ENCODE measurements around the gene QRICH1.

- TF ChIP-seq CTCF (IDR thresholded peaks at IDR 0.05; ENCODE audit: insufficient read depth, low read length, poor library complexity, severe bottlenecking) = no peak
- no peak for TF ChIP-seq EZH2phosphoT487 (conservative IDR thresholded peaks at IDR 0.05; ENCODE audit: low read length)
These were observed 37.7 kb upstream of the QRICH1 start for GRCh38 chr3:49131576-49131975.

Measured in SU-DHL-6 (cell line).